Endothelial cell of umbilical vein (primary cell): ENCODE measurements around the gene ENKUR. TPM values are rescaled to one million over a fixed set of nuclear protein-coding genes. Genes with fewer than 3 reads are reported as not detected.
A peak's percentile ranks its signal among the peaks of the same experiment; 100 is the strongest.

ENCODE experiments used
- BruUV-seq: library from RNA; stranded (reverse); fragments of 400-500 nt; replicated peaks from 2 replicates; lab custom pipeline; 2021; lab: Mats Ljungman, UMichigan
- CTCF ChIA-PET: fragments of 300-600, 350-600 bp; sonication (Branson Sonifier 250); formaldehyde crosslinking; loops from one replicate; lab custom pipeline; 2021; ENCODE audit warnings: antibody characterized with exemption, inconsistent platforms; lab: Charles Lee
- POLR2A ChIA-PET: fragments of 300-600, 350-600 bp; sonication (Branson Sonifier 250); formaldehyde crosslinking; loops from one replicate; lab custom pipeline; 2021; ENCODE audit warnings: antibody characterized with exemption, inconsistent platforms; lab: Charles Lee
- DNase-seq: peaks from one replicate; pipeline ENCODE4 v3.0.0-alpha.2; 2011; ENCODE audit warnings: low read depth, low spot score
- FAIRE-seq: peaks from 2 replicates; lab custom pipeline; 2011; peaks lifted over from hg19 to GRCh38; lab: Jason Lieb, UNC
- H2AFZ ChIP-seq: 2 replicates; pipeline ENCODE4 v1.6.0; 2012; ENCODE audit warnings: low read depth, low read length, control low read depth, inconsistent platforms
- H3K27ac ChIP-seq: 2 replicates; pipeline ENCODE4 v1.5.1; 2011; ENCODE audit warnings: low read depth, mild to moderate bottlenecking, control low read depth, low read length, moderate library complexity; ENCODE audit not compliant: insufficient read depth
- H3K27me3 ChIP-seq, 2 experiments: 2 replicates each; pipeline versions ENCODE4 v1.6.0 to v1.6.1; 2011; ENCODE audit warnings: low read length in 2 of 2, mixed read lengths in 1 of 2; ENCODE audit not compliant: control insufficient read depth in 2 of 2, insufficient read depth in 2 of 2
- H3K36me3 ChIP-seq, 2 experiments: 2 replicates in 1 of 2; 3 replicates in 1 of 2; pipeline ENCODE4 v1.5.1; 2011; ENCODE audit warnings: low read length in 2 of 2, mild to moderate bottlenecking in 1 of 2, moderate library complexity in 1 of 2; ENCODE audit not compliant: control insufficient read depth in 2 of 2, insufficient read depth in 2 of 2; ENCODE audit errors: extremely low read depth in 1 of 2
- H3K4me1 ChIP-seq: 3 replicates; pipeline ENCODE4 v1.5.1; 2011; ENCODE audit warnings: mild to moderate bottlenecking, low read length; ENCODE audit not compliant: control insufficient read depth, insufficient read depth; ENCODE audit errors: extremely low read depth
- H3K4me2 ChIP-seq: 2 replicates; pipeline ENCODE4 v1.6.1; 2011; ENCODE audit warnings: low read length, control low read depth, mixed read lengths; ENCODE audit not compliant: insufficient read depth
- H3K4me3 ChIP-seq, 3 experiments: fragments of 200-600 bp in 1 of 3; sonication (generic), shearing (Covaris generic) in 1 of 3; replicated peaks in 1 of 3; 2 replicates each; pipeline ENCODE4 v1.5.1; 2011 to 2016; ENCODE audit warnings: control low read depth in 3 of 3, low read length in 3 of 3, mild to moderate bottlenecking in 2 of 3, inconsistent platforms in 1 of 3, low read depth in 1 of 3, moderate library complexity in 1 of 3; ENCODE audit not compliant: insufficient read depth in 1 of 3
- H3K79me2 ChIP-seq: 2 replicates; pipeline ENCODE4 v1.6.0; 2012; ENCODE audit warnings: low read length, inconsistent platforms; ENCODE audit not compliant: control insufficient read depth, insufficient read depth
- H3K9ac ChIP-seq: replicated peaks from 2 replicates; pipeline ENCODE3; 2011; ENCODE audit warnings: low read length, control low read depth; ENCODE audit not compliant: insufficient read depth; ENCODE audit errors: extremely low read depth
- H3K9me1 ChIP-seq: replicated peaks from 3 replicates; pipeline ENCODE4 v1.6.0; 2011; ENCODE audit warnings: mild to moderate bottlenecking, low read length; ENCODE audit not compliant: control insufficient read depth, insufficient read depth; ENCODE audit errors: extremely low read depth
- H3K9me3 ChIP-seq: replicated peaks from 2 replicates; pipeline ENCODE4 v1.5.1; 2012; ENCODE audit warnings: low read length, inconsistent platforms; ENCODE audit not compliant: control insufficient read depth, insufficient read depth
- H4K20me1 ChIP-seq: replicated peaks from 2 replicates; pipeline ENCODE3; 2011; ENCODE audit warnings: mild to moderate bottlenecking, low read length; ENCODE audit not compliant: control insufficient read depth, insufficient read depth; ENCODE audit errors: extremely low read depth
- CTCF ChIP-seq, 2 donors: IDR thresholded peaks; 1 replicate in 1 of 2; 2 replicates in 1 of 2; pipeline ENCODE4 v1.5.1; 2011; ENCODE audit warnings: low read length in 2 of 2, mild to moderate bottlenecking in 2 of 2, moderate library complexity in 2 of 2, control low read depth in 1 of 2, inconsistent platforms in 1 of 2, low read depth in 1 of 2; ENCODE audit not compliant: insufficient read depth in 1 of 2; ENCODE audit errors: extremely low read depth in 1 of 2
- EZH2 ChIP-seq: IDR thresholded peaks from 2 replicates; pipeline ENCODE4 v1.6.1; 2012; ENCODE audit warnings: borderline replicate concordance, low read depth, mild to moderate bottlenecking, moderate library complexity, low read length, inconsistent platforms; ENCODE audit not compliant: severe bottlenecking
- FOS ChIP-seq: IDR thresholded peaks from 2 replicates; pipeline ENCODE4 v1.6.1; 2011; ENCODE audit warnings: mild to moderate bottlenecking, low read length, moderate library complexity, borderline replicate concordance; ENCODE audit not compliant: insufficient read depth
- GATA2 ChIP-seq: IDR thresholded peaks from 2 replicates; pipeline ENCODE4 v1.7.0; 2011; ENCODE audit warnings: low read depth, mild to moderate bottlenecking, moderate library complexity, mixed read lengths, low read length; ENCODE audit not compliant: insufficient read length, insufficient read depth
- JUN ChIP-seq: IDR thresholded peaks from 2 replicates; pipeline ENCODE4 v1.6.1; 2011; ENCODE audit warnings: borderline replicate concordance, low read depth; ENCODE audit not compliant: insufficient read length, insufficient read depth
- MAX ChIP-seq: IDR thresholded peaks from 2 replicates; pipeline ENCODE4 v1.6.1; 2011; ENCODE audit not compliant: insufficient read depth, insufficient read length
- MYC ChIP-seq: IDR thresholded peaks from one replicate; pipeline ENCODE4 v1.6.1; 2011; ENCODE audit warnings: mild to moderate bottlenecking, low read depth, low read length
- POLR2A ChIP-seq: IDR thresholded peaks from 2 replicates; pipeline ENCODE4 v1.6.1; 2012; ENCODE audit warnings: low read depth, mild to moderate bottlenecking, control low read depth, low read length
- POLR2AphosphoS5 ChIP-seq: IDR thresholded peaks from 2 replicates; pipeline ENCODE4 v1.6.1; 2012; ENCODE audit warnings: low read depth, mild to moderate bottlenecking, control low read depth, low read length, moderate library complexity; ENCODE audit not compliant: insufficient read depth
- dilution Hi-C: fragments of 300-500 bp; cut with MboI; formaldehyde crosslinking; loops from one replicate; pipeline ENCODE4 v1.15.0; 2019; ENCODE audit warnings: low sequenced_read_pairs; ENCODE audit not compliant: extremely low pct_ligation_motif_present
- intact Hi-C: fragments of 100-400 bp; cut with micrococcal nuclease; formaldehyde crosslinking; loops from one replicate; pipeline ENCODE4 v1.10.0; 2022
- polyA plus RNA-seq, 4 experiments: library from polyadenylated mRNA; depleted of rRNA in 3 of 4; stranded (reverse) in 3 of 4; unstranded in 1 of 4; fragments of >200 nt; gene quantifications; 2 replicates each; pipeline versions ENCODE4 v1.2.1 to v1.2.3, GENCODE V29; 2011 to 2012; ENCODE audit warnings: missing spikeins in 1 of 4
- total RNA-seq: library from RNA; stranded (reverse); gene quantifications from 2 replicates; pipeline ENCODE4 v1.2.3, GENCODE V29; 2021

Gene ENKUR
- total and polyA plus RNA-seq, 2 donors (not counting 3 experiments of a cell fraction or from before 2014, with no cell fraction given), result 0.07 to 0.35 TPM

DNA sequence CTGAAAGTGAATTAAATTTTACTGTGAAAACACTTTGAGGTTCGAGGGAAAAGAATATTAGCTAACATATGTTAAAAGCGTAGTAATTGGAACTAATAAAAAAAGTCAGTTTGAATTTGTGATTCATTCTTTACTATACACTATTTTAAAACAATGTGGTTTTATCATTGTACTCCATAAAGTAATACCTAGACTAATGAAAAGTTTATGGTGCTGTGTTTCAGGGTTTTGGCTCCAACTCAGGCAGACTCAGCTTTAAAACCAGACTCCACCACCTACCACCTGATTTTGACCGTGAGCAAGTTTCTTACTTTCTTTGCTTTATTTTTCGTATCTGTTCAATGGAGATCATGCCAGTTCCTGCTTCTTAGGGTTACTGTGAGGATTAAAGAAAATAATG is 54.4 kb downstream of the ENKUR start:
- no peak overlapping the region for H3K4me2 ChIP-seq
- no peak for TF ChIP-seq CTCF (IDR thresholded peaks at IDR 0.05; ENCODE audit: extremely low read depth in 1 of 2, insufficient read depth in 1 of 2, low read depth in 1 of 2, low read length in 2 of 2)
- no peak for TF ChIP-seq POLR2AphosphoS5
- TF ChIP-seq POLR2A, result no peak
- TF ChIP-seq JUN, result no peak
- TF ChIP-seq EZH2, result no peak
- TF ChIP-seq MYC, result no peak
- no TSS peak for BruUV-seq
- intact Hi-C loops, result no loop called here
- no peaks in the 10 kb centered on the region for H3K9me3 ChIP-seq
- no peak overlapping the region for H3K9ac ChIP-seq
- H3K4me3 ChIP-seq, result no peak overlapping the region
- DNase-seq (no peak), FAIRE-seq (no peak)
- dilution Hi-C loops, result no loop called here
- H3K4me1 ChIP-seq, result peaks cover 17% of the 10 kb centered on the region
- H3K79me2 ChIP-seq, result no peaks in the 10 kb centered on the region
- no peak overlapping the region for H3K27ac ChIP-seq
- no peaks in the 10 kb centered on the region for H3K9me1 ChIP-seq
- H3K27me3 ChIP-seq, result no peaks in the 10 kb centered on the region
- H2AFZ ChIP-seq, result no peak overlapping the region
- H3K36me3 ChIP-seq, result no peaks in the 10 kb centered on the region
- ChIA-PET CTCF (interaction anchor here (0.7 to 0.8 kb wide), 2 partner anchors 9 to 60 kb away, joined by 3 to 4 read pairs; no protein-coding TSS in a partner anchor), POLR2A (no interaction called here)
- no peaks in the 10 kb centered on the region for H4K20me1 ChIP-seq

DNA sequence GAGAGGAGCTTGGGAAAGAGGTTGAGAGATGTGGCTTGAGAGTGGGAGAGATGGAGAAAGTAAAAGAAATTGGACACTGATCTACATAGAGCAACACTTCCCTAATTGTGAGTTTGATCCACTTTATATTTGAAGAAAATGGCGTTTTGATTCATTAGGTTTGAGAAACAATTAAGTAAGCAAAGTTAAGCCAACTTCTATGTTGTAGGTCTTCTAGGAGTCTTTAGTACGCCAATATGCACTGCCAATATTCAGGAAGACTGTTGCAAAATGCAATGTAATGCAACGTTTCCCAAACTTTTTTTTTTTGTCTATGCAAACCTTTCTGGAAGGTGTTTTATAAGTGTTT is 56.6 kb downstream of the ENKUR start:
- H3K4me2 ChIP-seq, result peak overlapping the region; percentile 54
- no peaks in the 10 kb centered on the region for H3K79me2 ChIP-seq
- H3K36me3 ChIP-seq, result no peaks in the 10 kb centered on the region
- H3K4me1 ChIP-seq, result peaks cover 17% of the 10 kb centered on the region
- POLR2A ChIA-PET, result interaction anchor here (0.9 kb wide), 1 partner anchor 14 kb away, joined by 3 read pairs; no protein-coding TSS in a partner anchor
- H3K9me3 ChIP-seq, result no peaks in the 10 kb centered on the region
- no peak overlapping the region for H3K9ac ChIP-seq
- no peaks in the 10 kb centered on the region for H3K27me3 ChIP-seq
- H4K20me1 ChIP-seq, result no peaks in the 10 kb centered on the region
- BruUV-seq, result no TSS peak
- DNase-seq (no peak), FAIRE-seq (no peak)
- TF ChIP-seq GATA2, result no peak
- no peak for TF ChIP-seq EZH2
- TF ChIP-seq MAX, result no peak
- no peak for TF ChIP-seq CTCF (IDR thresholded peaks at IDR 0.05; ENCODE audit: extremely low read depth in 1 of 2, insufficient read depth in 1 of 2, low read depth in 1 of 2, low read length in 2 of 2)
- no peak for TF ChIP-seq POLR2A
- TF ChIP-seq FOS, result no peak
- no peak for TF ChIP-seq JUN
- no peak for TF ChIP-seq MYC
- TF ChIP-seq POLR2AphosphoS5, result no peak
- H3K9me1 ChIP-seq, result no peaks in the 10 kb centered on the region
- no peak overlapping the region for H3K27ac ChIP-seq
- no peak overlapping the region for H3K4me3 ChIP-seq
- intact Hi-C loops (no loop called here), dilution Hi-C loops (no loop called here)
- H2AFZ ChIP-seq, result peak overlapping the region; percentile 82
- CTCF ChIA-PET, result interaction anchor here (0.6 to 1.5 kb wide), 4 partner anchors 12 to 316 kb away, joined by 3 to 5 read pairs (median 3); no protein-coding TSS in a partner anchor
